HG03575 (cell line): ENCODE measurements around the gene OAF.
"Not testable (repeated sequence)": the region's sequence is repeated elsewhere in the genome, so short reads cannot be mapped to it uniquely, and the experiment has no call there.

Experiments
- ATAC-seq: cut with Tn5 transposase; IDR thresholded peaks from one replicate; pipeline ENCODE4 v1.9.1; 2021; ENCODE audit not compliant: unreplicated experiment, insufficient number of reproducible peaks, low FRiP score; ENCODE audit errors: extremely low read depth

Gene OAF

DNA sequence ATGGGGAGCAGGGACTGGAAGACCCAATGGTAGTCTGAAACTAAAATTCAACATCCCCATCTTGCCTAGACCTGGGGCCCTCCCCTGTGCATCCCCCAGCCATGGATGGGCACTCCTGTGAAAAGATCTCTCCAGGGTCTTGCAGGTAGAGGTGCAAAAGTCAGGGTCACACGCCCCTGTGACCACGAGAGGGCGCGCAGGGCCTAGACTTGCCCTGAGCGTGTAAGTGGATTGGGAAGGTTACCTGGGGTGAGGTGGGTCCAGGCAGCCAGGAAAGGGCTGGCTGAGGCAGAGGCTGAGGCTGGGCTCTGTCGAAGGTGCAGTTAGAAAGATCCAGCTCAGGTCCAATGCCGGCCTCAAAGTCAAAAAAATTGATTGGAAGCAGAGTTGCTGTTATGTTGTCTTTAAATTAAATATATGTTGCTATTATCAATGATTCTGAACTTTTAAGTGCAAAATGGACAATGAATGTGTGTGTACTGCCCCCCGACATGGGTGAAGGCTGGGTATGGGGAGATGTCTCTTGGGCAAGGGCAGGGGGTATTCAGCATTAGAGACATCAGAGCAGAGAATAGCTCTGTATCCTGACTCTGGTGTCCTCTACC is 24.3 kb downstream of the OAF start:
- ATAC-seq: no peak

DNA sequence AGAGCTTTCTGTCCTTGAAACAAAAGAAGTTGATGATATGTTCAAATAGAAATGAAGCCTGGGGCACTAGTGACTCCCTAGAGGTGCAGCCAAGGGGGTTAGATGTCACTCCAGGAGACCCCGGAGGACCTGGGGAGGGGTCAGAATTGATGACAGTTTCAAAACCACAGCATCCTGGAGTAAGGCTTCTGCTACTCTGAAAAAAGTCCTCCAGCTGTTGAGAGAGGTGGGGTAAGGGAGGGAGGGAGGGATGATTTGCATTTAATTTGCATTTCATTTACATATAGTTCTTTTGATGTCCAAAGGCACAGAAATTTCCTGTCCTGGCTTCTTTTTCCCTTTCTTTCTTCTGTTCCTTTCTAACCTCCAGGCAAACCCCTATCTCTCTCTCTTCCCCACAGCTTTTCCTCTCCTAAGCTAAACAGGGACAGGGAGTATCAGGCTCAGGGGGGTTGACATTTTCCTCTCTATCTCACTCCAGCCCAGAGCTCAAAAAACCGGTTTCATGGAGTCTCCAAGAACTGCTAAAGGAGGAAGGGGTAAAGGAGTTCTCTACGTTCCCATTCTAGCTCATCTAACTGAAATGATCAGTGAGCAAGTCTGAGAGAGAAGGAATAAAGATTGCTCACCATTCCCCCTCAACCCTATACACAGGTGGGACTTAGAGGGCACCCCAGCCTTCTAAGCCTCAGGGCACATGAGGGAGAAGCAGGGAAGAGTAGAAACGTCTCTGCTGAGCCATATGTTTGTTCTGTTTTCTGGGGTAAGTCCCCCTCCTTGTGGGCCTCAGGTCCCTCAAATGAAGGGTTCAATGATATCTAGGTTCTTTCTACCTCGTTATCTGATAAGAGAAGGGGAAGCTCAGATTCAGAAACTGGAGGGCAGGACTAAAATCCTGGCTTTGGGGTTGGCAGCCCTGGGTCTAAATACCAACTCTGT is 25.6 kb downstream of the OAF start:
- ATAC-seq: no peak

DNA sequence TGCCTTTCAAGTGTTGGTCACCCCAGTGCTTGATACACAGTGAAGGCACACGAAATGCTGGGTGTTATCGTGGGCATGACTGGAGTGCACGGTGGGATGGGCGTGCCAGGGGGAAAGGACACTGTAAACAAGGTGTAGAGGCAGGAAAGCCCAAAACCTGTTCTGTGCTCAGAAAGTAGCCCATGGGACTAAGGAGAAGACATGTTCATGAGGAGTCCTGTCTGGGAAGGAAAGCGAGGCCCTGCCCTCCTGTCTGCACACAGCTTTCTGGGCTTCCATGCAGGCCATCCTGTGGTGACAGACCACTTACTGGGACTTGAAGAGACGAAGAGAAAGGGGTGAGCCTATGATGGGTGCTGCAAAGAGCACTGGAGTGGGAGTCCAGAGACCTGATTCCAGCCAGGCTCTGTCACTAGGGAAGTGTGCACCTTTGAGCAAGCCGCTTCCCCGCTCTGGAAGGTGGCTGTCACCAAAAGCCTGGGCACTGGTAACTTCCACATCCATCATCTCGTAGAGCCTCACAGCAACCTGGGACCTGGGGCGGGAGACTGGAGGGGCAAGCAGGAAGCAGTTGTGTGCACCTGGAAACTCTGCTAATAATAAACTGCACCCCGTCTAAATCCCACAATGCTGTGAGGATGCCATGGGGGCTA is 28.3 kb downstream of the OAF start:
- no peak for ATAC-seq

DNA sequence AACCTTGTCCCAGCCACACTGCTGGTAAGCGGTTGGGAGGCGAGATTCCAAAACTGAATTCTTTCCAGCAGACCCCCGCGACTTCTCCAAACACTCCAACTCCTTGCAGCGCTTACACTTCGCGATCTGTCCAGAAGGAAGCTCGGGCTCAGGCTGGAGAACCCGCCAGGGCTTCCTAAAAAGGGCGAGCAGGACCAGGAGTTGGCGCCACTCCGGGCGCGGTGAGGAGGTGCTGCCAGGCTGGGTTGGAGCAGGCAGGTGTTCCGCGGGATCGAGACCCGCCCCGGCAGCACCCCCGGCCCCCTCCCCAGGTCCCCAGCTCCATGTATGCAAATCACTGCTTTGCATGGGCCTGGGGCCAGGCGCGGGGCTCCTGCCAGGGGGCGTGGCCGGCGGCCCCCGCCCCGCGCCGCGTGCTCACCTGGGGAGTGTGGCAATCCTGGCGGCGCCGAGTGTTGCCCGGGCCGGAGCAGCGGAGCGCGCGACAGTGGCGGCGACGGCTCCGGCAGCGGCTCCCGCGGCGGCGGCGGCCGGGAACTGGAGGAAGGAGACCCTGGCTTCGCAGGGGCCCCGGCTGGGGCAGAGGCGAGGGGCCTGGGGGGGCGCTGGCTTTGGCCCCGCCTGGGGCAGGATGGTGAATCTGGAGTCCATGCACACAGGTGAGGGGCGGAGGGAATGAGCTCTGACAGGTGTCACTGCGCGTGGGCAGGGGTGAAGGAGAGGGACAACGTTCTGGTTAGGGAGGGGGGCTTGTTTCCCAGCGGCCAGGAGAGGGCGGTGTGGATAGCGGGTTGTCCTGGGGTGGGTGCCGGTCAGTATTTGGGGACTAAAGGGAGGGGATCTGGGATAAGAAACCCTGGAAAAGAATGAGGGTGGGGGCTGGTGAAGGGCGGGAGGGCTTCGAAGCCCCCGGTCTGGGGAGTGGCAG is 29.1 kb downstream of the OAF start, which contains the start of gene POU2F3:
Gene POU2F3, plus strand, starts transcription at position 428 of the 928 bp plus-strand sequence. Its CDS starts 204 bp downstream, at position 632.
- ATAC-seq: no peak

DNA sequence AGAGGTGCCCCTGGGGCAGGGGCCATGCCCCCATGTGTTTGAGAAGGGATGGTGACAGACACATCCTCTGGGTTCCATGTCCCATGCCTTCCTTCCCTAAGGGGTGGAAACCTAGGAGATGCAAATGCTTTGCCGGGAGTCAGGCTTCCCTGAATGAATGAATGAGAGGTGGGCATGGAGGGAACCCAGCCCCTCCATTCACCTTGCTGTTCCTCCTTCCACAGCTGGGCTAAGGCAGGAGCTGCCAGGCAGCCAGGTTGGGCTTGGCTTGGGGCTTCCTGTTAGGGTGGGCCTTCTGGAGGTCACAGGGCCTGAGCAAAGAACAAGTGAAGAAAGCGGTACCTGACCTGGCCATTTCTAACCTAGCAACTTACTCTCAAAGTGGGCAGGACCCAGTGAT is 30.0 kb downstream of the OAF start:
- no peak for ATAC-seq

DNA sequence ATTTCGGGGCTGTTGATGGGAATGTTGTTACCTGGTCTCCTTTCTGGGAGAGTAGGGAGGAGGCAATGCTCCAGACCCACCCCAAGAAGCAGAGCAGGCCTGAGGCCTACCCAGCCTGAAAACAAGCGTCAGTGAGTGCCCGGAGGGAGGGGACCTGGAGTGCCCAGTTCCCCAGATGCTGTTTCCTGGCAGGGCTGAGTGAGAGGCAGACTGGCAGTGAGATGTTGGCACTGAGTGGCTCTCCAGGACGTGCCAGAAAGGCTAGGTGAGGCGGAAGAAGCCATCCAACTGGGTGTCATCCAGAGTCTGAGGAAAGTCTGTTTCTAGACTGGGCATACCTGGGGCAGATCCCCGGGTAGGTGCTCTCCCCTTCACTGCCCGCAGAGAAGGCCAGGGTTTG is 30.4 kb downstream of the OAF start:
- ATAC-seq: no peak

DNA sequence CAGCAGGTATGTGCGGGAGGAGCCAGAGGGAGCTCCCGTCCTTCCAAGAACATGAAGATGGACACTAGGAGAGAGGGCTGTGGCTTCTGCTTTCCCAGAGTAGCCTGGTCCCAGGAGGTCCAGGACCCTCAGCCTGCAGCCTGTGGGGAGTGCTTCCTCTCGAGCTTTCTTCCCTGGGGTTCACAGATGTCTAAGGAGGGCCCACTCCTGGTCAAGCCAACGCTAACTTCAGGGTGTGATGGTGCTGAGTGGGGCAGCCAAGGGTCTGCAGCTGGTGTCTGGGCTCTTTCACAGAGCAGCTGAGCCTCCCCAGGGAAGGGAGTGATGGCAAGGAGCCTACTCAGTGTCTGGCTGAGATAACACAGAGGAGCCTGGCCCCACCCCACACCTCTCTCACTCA is 32.4 kb downstream of the OAF start:
- no peak for ATAC-seq

DNA sequence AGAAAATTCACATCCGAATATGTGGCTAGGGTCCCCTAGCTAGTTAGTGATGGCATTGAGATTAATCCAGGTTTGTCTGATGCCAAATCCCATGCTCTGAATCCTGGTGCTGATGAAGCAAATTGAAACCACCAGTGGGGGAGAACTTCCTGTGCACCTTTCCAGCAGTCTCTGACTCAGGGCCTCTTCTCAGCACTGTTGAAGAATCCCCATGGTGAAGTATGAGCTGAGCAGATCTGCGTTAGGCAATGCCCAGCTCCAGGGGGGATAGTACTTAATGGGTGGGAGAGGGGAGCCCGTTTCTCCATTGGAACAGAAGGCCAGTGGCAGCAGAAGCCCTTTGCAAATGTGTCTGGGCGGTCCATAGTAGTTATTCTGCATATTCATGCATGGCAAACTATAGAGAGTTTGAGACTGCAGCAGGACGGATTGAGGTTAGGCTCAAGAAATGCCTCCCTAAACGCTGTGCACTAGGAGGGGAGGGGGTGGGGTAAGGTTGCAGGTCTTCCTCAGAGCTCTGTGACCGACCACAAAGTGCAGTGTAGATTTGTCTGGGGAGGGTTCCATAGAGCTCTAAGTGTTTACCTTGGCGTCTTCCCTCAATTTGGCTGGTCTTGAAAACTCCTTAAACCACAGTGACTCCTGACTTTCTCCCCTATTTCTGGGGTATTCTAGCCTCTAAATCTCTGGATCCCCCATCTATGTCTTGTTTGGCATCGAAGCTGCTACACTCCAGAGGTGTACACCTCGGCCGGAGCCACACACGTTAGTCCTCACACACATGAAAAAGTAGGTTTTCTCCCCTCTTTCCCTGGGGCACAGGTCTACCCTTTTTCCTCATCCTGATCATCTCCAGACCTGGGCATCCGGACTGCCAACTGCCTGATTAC is 33.9 kb downstream of the OAF start:
- no peak for ATAC-seq

DNA sequence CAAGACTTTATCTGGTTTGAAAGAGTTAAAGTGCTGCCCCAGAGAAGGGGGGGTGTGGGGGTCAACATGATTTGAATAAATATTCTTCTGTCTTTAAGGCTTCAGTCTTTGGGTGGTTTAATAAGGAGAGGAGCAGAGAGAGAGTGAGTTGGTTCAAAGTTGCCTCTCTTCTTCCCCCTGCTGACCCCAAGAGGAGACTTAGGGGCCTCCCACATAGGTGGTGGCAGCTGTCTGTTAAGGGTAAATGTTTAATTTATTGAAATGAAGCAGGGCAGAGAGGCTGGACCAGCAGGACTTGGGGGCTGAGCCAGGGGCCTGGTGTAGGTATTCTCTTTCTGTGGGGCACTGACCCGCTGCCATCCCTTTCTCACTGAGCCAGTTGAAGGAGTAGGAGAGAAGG is 34.6 kb downstream of the OAF start:
- ATAC-seq: no peak

DNA sequence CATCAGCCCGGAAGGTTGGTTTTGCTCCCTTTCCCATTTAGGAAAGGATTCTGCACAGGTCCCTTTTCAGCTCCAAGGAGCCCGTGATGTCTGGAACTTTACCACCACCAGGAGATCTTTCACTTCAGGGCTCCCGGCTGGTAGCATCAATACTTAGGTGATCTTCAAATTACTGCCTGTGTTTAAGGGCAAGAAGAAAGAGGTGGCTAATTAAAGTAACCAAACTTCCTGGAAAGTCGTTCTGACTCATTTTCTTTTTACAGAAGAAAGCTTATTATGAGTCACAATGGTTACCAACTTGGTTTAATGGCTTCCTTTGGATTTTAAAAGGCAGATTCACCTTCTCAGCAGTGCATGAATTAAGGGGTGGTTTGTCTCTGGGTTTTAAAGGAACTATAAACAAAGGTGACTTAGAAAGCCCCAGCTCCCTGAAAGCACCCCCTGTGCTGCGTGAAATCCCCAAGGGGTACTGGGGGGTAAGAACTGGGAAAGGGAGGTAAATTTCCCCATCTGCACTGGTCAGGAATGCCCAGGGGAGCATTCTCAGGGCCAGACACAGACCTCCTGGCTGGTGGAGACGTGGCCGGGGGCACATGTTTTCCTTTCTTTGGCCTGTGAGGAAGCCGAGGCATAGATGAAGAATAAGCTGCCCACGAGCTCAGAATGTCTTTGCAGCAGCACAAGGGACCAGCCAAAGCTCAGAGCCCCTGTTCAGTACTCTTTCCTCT is 37.9 kb downstream of the OAF start:
- ATAC-seq: peak; percentile 71

DNA sequence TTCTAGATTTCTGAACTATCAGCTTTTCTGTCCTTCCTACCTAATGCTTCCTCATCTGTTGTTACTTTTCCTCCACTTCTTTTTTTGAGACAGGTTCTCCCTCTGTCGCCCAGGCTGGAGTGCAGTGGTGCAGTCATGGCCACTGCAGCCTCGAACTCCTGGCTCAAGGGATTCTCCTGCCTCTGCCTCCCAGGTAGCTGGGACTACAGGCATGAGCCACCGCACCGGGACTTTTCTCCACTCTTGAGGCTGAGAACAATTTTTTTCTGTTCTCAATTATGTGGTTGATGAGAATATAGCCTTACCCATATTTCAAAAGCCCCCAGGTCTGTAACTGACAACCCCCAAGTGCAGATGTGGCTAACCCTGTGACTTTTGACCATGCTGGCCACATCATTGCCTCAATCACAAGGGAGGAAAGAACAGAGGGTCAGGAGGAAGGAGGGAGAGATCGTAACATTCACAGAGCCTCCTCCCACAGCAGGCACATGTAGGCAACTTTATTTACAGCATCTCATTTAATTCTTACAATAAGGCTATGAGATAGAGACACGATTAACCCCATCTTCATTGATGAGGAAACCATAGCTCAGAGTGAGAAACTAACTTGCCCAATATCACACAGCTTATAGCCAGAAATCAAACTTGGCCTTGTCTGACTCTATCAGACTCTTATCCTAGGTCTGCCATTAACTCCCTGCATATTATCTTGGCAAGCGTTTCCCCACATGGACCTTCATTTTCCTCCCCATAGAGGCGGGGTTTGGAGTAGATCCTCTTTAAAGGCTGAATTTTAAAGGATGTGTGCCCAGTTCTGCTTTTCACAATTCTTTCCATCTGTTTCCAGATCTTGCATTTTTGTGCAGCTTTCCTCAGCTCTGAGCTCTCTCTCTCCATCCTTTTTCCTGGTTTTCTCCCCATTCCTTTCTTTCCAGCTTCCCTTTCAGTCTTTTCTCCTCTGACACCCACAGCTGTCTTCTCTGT is 38.7 kb downstream of the OAF start:
- ATAC-seq: no peak

DNA sequence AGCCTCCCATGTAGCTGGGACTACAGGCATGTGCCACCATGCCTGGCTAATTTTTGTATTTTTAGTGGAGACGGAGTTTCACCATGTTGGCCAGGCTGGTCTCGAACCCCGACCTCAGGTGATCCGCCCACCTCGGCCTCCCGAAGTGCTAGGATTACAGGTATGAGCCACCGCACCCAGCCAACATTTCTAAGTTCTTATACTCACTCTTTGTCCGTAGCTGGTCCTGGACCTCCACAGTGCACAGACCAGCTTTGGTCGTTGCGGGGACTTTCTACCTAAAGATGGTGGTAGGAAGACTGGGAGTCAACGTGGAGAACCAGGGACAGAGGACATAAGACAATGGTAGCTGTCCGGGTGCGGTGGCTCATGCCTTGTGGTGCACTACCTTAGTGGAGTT is 42.5 kb downstream of the OAF start:
- ATAC-seq: not testable (repeated sequence)

DNA sequence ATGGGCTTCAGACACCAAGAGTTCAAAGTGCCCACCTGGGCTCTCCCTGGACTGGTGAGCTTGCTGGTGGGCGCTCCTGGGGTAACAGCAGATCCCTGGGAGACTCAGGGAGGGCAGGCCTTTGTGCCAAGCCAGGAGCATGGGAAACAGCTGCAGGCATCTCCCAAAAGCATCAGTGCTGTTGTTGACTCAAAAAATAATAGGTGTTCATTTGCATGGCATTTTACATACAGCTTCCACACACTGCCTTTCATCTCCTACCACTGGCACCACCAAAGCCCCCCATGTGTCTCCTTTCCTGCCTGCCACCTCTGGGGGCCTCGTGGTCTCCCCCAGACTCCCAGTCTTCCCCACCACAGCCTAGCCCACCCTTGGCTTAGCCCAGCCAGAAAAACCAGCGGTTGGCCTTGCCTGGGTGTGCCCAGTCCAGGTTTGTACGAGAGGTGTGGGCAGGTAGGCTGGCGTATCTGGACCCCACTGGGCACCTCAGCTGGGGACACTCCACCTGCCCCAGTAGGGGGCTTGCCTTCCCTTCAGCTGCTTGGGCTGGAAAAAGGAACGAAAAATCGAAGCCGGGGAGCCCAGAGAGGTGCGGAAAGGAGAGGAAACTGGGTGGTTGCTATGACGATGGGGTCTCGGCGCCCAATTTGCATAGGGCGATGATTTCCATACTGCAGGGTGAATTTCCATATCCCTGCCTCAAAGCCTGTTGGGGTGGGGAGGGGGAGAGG is 44.1 kb downstream of the OAF start:
- no peak for ATAC-seq

DNA sequence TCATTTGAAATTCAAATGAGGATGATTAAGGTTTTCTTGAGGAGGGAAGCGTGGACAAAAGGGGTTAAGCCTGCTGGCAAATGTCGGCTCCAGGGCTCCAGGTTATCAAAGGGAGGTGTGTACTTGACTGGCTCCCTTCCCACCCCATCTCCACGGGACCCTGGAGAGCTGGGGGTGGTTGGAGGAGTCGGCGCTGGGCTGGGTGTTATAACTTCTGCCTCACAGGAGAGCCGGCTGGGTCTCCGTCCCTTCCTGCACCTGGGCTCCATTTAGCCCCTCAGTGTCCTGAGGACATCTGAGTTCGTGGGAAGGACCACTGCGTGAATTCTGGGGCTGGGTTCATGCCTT is 44.7 kb downstream of the OAF start:
- no peak for ATAC-seq

DNA sequence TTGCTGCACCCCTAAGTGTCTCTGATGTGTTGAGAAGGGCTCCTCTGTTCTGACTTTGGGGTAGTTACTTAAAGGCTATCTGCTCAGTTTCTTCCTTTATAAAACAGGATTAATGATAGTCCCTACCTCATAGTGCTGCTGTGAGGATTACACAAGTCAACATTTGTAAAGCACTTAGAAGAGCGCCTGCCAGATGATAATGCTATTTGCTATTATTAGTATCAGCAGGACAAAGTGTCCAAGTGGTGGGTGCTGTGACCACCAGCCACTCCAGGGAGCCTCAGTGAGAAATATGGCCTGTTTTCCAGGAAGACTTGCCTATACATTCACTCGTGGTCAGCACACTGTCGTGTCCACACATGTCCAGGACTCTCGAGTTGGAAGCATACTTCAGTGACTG is 45.3 kb downstream of the OAF start:
- no peak for ATAC-seq

DNA sequence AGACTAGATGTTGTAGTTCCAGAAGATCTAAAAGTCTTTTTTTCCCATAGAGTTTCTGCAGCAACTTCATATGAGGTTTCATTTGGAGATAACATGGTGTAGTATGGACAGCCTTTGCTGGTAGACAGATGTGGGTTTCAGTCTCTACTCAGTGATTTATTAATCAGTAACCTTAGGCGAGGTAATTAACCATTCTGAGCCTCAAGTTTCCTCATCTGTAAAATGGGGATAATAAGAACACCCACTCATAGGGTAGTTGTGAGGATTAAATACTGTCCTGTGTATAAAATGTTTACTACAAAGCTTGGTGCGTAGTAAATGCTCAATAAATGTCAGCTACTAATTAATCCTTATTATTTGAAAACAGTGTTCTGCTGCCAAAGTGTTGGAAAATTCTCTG is 45.9 kb downstream of the OAF start:
- no peak for ATAC-seq
